GM19238 (cell line): ENCODE results near the gene RGS3.

Experiments used
- DNase-seq: peaks from one replicate; pipeline ENCODE4 v3.0.0; 2011; ENCODE audit warnings: low spot score; ENCODE audit not compliant: insufficient read length

Gene RGS3

GRCh38 chr9:113465599-113466140, 2.1 kb downstream of the RGS3 start:
- no peak for DNase-seq

DNA sequence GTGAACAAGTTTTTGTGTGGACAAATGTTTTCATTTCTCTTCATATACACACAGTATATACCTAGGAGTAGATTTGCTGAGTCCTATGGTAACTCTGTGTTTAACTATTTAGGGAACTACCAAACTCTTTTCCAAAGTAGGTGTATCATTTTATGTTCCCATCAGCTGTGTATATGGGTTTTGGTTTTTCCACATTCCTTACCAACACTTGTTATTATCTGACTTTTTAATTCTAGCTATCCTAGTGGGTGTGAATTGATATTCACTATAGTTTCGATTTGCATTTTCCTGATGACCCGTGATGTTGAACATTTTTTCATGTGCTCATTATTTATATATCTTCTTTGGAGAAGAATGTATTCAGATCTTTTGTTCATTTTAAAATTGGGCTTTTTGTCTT, 3.7 kb downstream of the RGS3 start:
- no peak for DNase-seq

GRCh38 chr9:113468716-113469448, 5.4 kb downstream of the RGS3 start:
- DNase-seq, result no peak

- no peak for DNase-seq
These were observed 7.6 kb downstream of the RGS3 start for GRCh38 chr9:113471143-113471542.

GRCh38 chr9:113471566-113471965, 8.0 kb downstream of the RGS3 start:
- no peak for DNase-seq

GRCh38 chr9:113472199-113472598, 8.7 kb downstream of the RGS3 start:
- no peak for DNase-seq

DNA sequence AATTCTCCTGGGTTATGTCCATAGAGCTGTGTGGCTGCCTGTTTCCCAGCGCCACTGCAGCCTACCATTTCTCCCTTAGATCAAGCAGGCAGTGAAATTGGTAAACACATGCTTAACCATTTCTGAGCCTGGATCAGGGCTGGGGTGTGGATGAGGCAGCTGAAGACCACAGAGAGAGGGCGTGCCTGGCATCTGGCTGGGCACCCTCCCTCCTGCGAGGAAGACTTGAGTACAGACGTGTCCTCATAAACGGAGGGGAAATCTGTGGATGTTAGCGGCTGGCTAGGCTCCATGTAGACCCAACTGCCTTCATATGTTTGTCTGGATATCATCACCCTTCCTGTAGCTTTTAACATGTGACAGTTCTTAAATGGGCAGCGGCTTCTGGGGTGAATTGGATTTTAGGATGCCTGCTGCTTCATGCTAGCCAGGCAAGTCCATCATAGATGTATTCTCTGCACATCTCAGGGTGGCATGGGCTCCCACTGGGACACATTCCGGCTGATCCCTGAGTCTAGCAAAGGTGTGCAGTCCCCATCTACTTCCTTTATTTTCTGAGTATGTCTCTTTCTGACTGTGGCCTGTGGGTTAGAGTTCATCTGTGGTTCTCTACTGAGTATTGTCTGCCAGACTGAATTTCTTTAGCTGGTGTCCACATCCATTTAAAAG, 11.0 kb downstream of the RGS3 start:
- DNase-seq, result no peak

- DNase-seq, result no peak
These were observed 11.5 kb downstream of the RGS3 start for GRCh38 chr9:113475031-113475430.

- DNase-seq, result no peak
These were observed 12.5 kb downstream of the RGS3 start for GRCh38 chr9:113475992-113476391.

- DNase-seq, result no peak
These were observed 13.0 kb downstream of the RGS3 start for GRCh38 chr9:113476511-113476916.

- no peak for DNase-seq
These were observed 13.5 kb downstream of the RGS3 start for GRCh38 chr9:113477058-113477457.

- no peak for DNase-seq
These were observed 14.1 kb downstream of the RGS3 start for GRCh38 chr9:113477661-113478060.

DNA sequence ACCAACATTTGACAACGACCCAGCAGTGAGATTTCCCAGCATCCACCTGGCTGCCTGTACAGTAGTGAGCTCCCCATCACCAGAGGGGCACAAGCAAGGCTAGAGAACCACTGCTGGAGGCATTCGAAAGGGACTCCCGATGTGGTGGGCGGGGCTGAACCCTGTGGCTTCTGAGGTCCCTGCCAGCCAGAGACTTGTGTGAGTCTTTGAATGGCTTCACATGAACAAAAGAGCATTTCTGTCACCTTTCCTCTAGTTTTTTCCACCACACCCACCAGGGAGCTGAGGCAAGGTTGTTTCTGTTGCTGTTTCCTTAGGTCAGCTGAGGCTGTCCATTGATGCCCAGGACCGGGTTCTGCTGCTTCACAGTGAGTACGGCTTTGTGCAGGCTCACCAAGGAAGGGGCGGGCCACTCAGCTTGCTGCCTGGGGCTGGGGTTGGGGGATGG, 15.7 kb downstream of the RGS3 start:
- DNase-seq, result no peak

GRCh38 chr9:113480612-113481011, 17.1 kb downstream of the RGS3 start:
- no peak for DNase-seq

GRCh38 chr9:113481176-113481787, 17.8 kb downstream of the RGS3 start:
- no peak for DNase-seq

DNA sequence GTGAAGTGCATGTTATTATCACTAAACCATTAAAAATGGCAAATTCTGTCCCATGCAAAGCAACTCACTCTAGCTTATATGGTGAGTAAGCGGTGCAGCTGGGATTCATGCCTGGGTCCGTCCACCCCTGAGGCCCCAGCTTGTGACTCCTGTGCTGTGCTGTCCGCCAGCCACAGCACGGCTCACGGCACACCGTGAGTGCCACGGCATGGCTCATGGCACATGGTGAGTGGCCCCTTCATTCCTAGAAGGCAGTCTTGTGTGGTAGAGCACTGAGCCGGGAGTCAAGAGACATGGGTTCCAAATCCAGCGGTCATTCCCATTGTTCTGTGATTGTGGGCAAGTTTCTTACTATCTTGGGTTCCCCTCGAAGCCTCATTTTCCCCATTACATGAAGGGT, 18.8 kb downstream of the RGS3 start:
- no peak for DNase-seq

GRCh38 chr9:113482991-113483675, 19.6 kb downstream of the RGS3 start:
- DNase-seq, result no peak

- DNase-seq, result no peak
These were observed 20.2 kb downstream of the RGS3 start for GRCh38 chr9:113483676-113484257.

DNA sequence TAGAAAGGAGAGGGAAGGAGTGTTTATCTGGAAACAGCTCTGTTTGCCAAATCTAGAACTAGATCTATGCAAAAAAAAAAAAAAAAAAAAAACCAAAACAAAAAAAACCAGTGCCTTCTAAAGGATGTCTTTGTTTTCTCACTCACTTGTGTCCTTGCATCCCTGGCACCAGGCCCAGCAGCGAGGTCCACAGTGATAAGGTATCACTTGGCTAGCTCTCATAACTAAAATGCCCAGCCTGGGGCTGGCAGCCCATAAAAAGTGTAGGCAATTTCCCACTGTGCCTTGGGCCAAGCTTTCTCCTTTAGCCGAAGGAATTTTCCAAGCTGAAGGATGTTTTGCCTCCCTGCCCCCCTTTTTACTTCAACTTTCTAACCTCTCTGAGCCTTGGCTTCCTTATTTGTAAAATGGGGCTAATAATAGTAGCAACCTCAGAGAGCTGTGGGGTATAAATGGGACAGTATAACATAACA, 20.8 kb downstream of the RGS3 start:
- DNase-seq, result no peak

- DNase-seq, result no peak
These were observed 22.2 kb downstream of the RGS3 start for GRCh38 chr9:113485761-113486115.

DNA sequence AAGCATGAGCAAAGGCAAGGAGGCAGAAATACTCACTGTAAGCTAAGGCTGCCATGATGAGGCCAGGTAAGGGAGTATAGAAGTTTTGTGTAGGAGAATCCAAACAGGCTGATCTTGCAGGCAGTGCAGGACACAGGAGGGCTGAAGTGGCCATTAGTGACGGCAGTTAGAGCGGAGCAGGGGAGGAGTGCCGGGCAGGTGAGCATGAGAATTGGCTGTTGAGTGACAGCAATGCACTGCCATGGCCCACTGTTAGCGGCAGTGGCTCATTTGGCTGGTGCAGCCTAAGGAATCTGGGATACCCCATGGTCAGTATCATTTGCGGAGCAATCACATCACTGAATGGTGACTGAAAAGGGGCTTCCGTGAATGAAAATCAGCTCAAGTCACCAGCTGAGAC, 22.8 kb downstream of the RGS3 start:
- no peak for DNase-seq
